Neuronal stem cell (in vitro differentiated cells): ENCODE measurements around the gene TXNDC16.

Source experiments
- DNase-seq: peaks from one replicate; pipeline ENCODE4 v3.0.0-alpha.2; 2013; ENCODE audit warnings: low spot score
- H2AFZ ChIP-seq: one replicate; pipeline ENCODE4 v1.6.1; 2013; ENCODE audit warnings: mild to moderate bottlenecking, low read length, inconsistent platforms
- H2AK5ac ChIP-seq: 2 replicates; pipeline ENCODE4 v1.6.1; 2013; ENCODE audit warnings: low read depth, mild to moderate bottlenecking, inconsistent platforms, low read length, moderate library complexity, mixed read lengths
- H2BK120ac ChIP-seq: 2 replicates; pipeline ENCODE4 v1.6.1; 2013; ENCODE audit warnings: low read depth, mild to moderate bottlenecking, inconsistent platforms, low read length, moderate library complexity, mixed read lengths
- H2BK12ac ChIP-seq: one replicate; pipeline ENCODE4 v1.6.1; 2013; ENCODE audit warnings: low read length, inconsistent platforms
- H2BK15ac ChIP-seq: 2 replicates; pipeline ENCODE4 v1.6.1; 2013; ENCODE audit warnings: mild to moderate bottlenecking, low read length, inconsistent platforms, mixed read lengths
- H2BK5ac ChIP-seq: one replicate; pipeline ENCODE4 v1.6.1; 2013; ENCODE audit warnings: inconsistent platforms, mild to moderate bottlenecking, low read length, moderate library complexity
- H3K14ac ChIP-seq: one replicate; pipeline ENCODE4 v1.6.1; 2013; ENCODE audit warnings: low read length, inconsistent platforms
- H3K18ac ChIP-seq: 2 replicates; pipeline ENCODE4 v1.6.1; 2013; ENCODE audit warnings: low read length, inconsistent platforms
- H3K23ac ChIP-seq: 2 replicates; pipeline ENCODE4 v1.6.1; 2013; ENCODE audit warnings: low read depth, mild to moderate bottlenecking, mixed read lengths, low read length, inconsistent platforms; ENCODE audit not compliant: poor library complexity
- H3K27ac ChIP-seq: replicated peaks from 3 replicates; pipeline ENCODE4 v1.5.1; 2013; ENCODE audit warnings: low read length, inconsistent platforms
- H3K27me3 ChIP-seq, 3 experiments: 2 replicates each; pipeline ENCODE4 v1.6.1; 2013; ENCODE audit warnings: low read length in 3 of 3, mild to moderate bottlenecking in 2 of 3, inconsistent platforms in 1 of 3, low read depth in 1 of 3, mixed read lengths in 1 of 3, moderate library complexity in 1 of 3; ENCODE audit not compliant: control insufficient read depth in 3 of 3, insufficient read depth in 3 of 3
- H3K36me3 ChIP-seq, 2 donors: replicated peaks in 1 of 2; 2 replicates each; pipeline ENCODE4 v1.6.1; 2013; ENCODE audit warnings: low read length in 2 of 2; ENCODE audit not compliant: control insufficient read depth in 2 of 2, insufficient read depth in 2 of 2
- H3K4ac ChIP-seq: 2 replicates; pipeline ENCODE4 v1.6.1; 2013; ENCODE audit warnings: inconsistent platforms, mild to moderate bottlenecking, low read length, moderate library complexity
- H3K4me1 ChIP-seq, 2 donors: 1 replicate in 1 of 2; 2 replicates in 1 of 2; pipeline ENCODE4 v1.6.1; 2013; ENCODE audit warnings: low read length in 2 of 2, low read depth in 1 of 2; ENCODE audit not compliant: control insufficient read depth in 2 of 2, insufficient read depth in 1 of 2
- H3K4me2 ChIP-seq: one replicate; pipeline ENCODE4 v1.6.1; 2013; ENCODE audit warnings: mild to moderate bottlenecking, low read length, inconsistent platforms; ENCODE audit not compliant: insufficient read depth, poor library complexity, severe bottlenecking
- H3K4me3 ChIP-seq, 2 donors: 2 replicates each; pipeline ENCODE4 v1.5.1; 2013; ENCODE audit warnings: low read length in 2 of 2, mild to moderate bottlenecking in 2 of 2, inconsistent platforms in 1 of 2, moderate library complexity in 1 of 2
- H3K79me1 ChIP-seq: one replicate; pipeline ENCODE4 v1.6.1; 2013; ENCODE audit warnings: low read depth, mild to moderate bottlenecking, inconsistent platforms, low read length, moderate library complexity
- H3K9ac ChIP-seq: one replicate; pipeline ENCODE4 v1.6.1; 2013; ENCODE audit warnings: mild to moderate bottlenecking, low read depth, low read length, inconsistent platforms; ENCODE audit not compliant: poor library complexity
- H3K9me3 ChIP-seq, 2 donors: replicated peaks in 1 of 2; 2 replicates each; pipeline versions ENCODE3 to v1.6.1; 2013; ENCODE audit warnings: low read length in 2 of 2, mild to moderate bottlenecking in 2 of 2, inconsistent platforms in 1 of 2, low read depth in 1 of 2, mixed read lengths in 1 of 2, moderate library complexity in 1 of 2; ENCODE audit not compliant: control insufficient read depth in 2 of 2, insufficient read depth in 1 of 2
- H4K8ac ChIP-seq: one replicate; pipeline ENCODE4 v1.6.1; 2013; ENCODE audit warnings: low read depth, mild to moderate bottlenecking, inconsistent platforms, low read length, moderate library complexity
- H4K91ac ChIP-seq: one replicate; pipeline ENCODE4 v1.6.1; 2013; ENCODE audit warnings: low read length, low read depth, mild to moderate bottlenecking, inconsistent platforms; ENCODE audit not compliant: poor library complexity
- WGBS, 2 donors: extraction: QIAGEN DNeasy Blood & Tissue Kit; methylation state at CpG; one replicate each; pipeline ENCODE4 v1.1.7; 2013; ENCODE audit warnings: missing lambda C conversion rate in 2 of 2, mixed read lengths in 1 of 2; ENCODE audit not compliant: insufficient read length in 2 of 2, insufficient replicate concordance in 1 of 2; ENCODE audit errors: extremely low coverage in 2 of 2; 5-methylcytosine and 5-hydroxymethylcytosine counted together

Gene TXNDC16

GRCh38 chr14:52443506-52443905, 108.8 kb downstream of the TXNDC16 start:
- no peak overlapping the region for H2BK5ac ChIP-seq

DNA sequence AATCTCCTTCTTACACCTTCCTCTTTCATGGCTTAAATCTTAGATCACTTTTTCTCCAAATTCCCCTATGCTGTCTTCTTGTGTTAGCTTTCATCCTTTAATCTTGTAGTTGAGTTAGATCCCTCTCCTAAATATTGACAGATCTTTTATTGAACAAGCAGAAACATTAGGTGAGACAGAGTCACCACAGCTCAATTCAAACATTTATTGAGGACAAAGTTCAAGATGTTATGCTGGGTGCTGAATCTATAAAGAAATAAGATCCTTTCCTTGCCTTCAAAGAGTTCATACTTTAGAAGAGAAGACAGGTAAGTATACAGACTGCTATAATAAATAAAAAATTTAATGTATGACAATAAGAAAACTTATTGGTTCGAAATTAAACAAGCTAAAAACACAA, 109.7 kb downstream of the TXNDC16 start:
- no peak overlapping the region for H3K27ac ChIP-seq
- no peaks in the 10 kb centered on the region for H3K4me1 ChIP-seq
- no peak overlapping the region for H2BK120ac ChIP-seq
- no peak overlapping the region for H2BK12ac ChIP-seq
- H4K91ac ChIP-seq, result no peak overlapping the region
- H4K8ac ChIP-seq, result no peak overlapping the region
- H3K4ac ChIP-seq, result no peak overlapping the region
- no peaks in the 10 kb centered on the region for H3K9me3 ChIP-seq
- no peak overlapping the region for H2AK5ac ChIP-seq
- H2BK15ac ChIP-seq, result no peak overlapping the region
- H3K18ac ChIP-seq, result no peak overlapping the region
- H3K36me3 ChIP-seq, result peaks cover 0 to 3% of the 10 kb centered on the region in 2 donors
- H3K14ac ChIP-seq, result no peak overlapping the region
- no peak overlapping the region for H3K4me3 ChIP-seq
- DNase-seq, result no peak
- no peaks in the 10 kb centered on the region for H3K79me1 ChIP-seq
- no CpG with 5 or more reads among the region's 1 CpG for WGBS, 2 donors
- no peak overlapping the region for H2AFZ ChIP-seq
- no peak overlapping the region for H3K23ac ChIP-seq
- no peak overlapping the region for H2BK5ac ChIP-seq
- no peaks in the 10 kb centered on the region for H3K27me3 ChIP-seq
- no peak overlapping the region for H3K4me2 ChIP-seq
- no peak overlapping the region for H3K9ac ChIP-seq

More at GRCh38 chr14:52443506-52443905, 108.8 kb downstream of the TXNDC16 start:
- Histone ChIP-seq H3K27ac (no peak overlapping the region), H3K36me3 (peaks cover 0 to 3% of the 10 kb centered on the region in 2 donors), H3K14ac (no peak overlapping the region), H2AFZ (no peak overlapping the region), H3K27me3 (no peaks in the 10 kb centered on the region), H2BK120ac (no peak overlapping the region), H4K91ac (no peak overlapping the region), H3K9me3 (no peaks in the 10 kb centered on the region), H3K4me3 (no peak overlapping the region), H4K8ac (no peak overlapping the region), H3K9ac (no peak overlapping the region), H3K4me1 (no peaks in the 10 kb centered on the region), H3K4ac (no peak overlapping the region), H2BK15ac (no peak overlapping the region), H3K4me2 (no peak overlapping the region), H2AK5ac (no peak overlapping the region), H3K79me1 (no peaks in the 10 kb centered on the region), H2BK12ac (no peak overlapping the region), H3K23ac (no peak overlapping the region), H3K18ac (no peak overlapping the region)
- DNase-seq, result no peak

- no peaks in the 10 kb centered on the region for H3K27me3 ChIP-seq
- no peak overlapping the region for H2AFZ ChIP-seq
- no peak overlapping the region for H2BK120ac ChIP-seq
- H4K8ac ChIP-seq, result no peak overlapping the region
- H3K36me3 ChIP-seq, result peaks cover 0 to 3% of the 10 kb centered on the region in 2 donors
- H3K4me2 ChIP-seq, result no peak overlapping the region
- H3K4ac ChIP-seq, result no peak overlapping the region
- no peak overlapping the region for H3K4me3 ChIP-seq
- H3K9ac ChIP-seq, result no peak overlapping the region
- no peak overlapping the region for H3K18ac ChIP-seq
- no peaks in the 10 kb centered on the region for H3K79me1 ChIP-seq
- WGBS, 2 donors, result no CpG with 5 or more reads among the region's 4 CpGs
- no peak overlapping the region for H2AK5ac ChIP-seq
- no peak overlapping the region for H2BK15ac ChIP-seq
- no peak overlapping the region for H3K23ac ChIP-seq
- H2BK12ac ChIP-seq, result no peak overlapping the region
- no peaks in the 10 kb centered on the region for H3K9me3 ChIP-seq
- DNase-seq, result no peak
- no peak overlapping the region for H3K27ac ChIP-seq
- no peak overlapping the region for H2BK5ac ChIP-seq
- H4K91ac ChIP-seq, result no peak overlapping the region
- no peaks in the 10 kb centered on the region for H3K4me1 ChIP-seq
- H3K14ac ChIP-seq, result no peak overlapping the region
Observed at GRCh38 chr14:52442166-52442565, 110.1 kb downstream of the TXNDC16 start.

DNA sequence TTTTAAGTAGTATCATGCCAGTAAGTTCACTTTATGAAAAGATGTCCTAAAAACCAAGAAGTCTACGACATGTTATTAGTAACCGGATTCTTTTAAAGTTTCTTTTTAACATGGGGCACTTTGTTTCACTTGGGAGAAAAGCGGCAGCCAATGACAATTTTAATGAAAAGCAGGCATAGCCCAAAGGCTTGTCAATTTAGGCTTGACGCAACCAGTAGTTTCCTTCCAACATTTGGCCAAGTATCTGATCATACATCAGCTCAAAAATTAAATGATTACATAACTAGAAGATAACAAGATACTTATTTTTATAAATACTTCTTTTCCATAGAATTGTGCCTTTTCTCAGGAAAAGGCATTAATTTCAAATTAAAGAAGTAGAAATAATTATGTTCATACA, 112.8 kb downstream of the TXNDC16 start:
- H3K4me2 ChIP-seq, result no peak overlapping the region
- no peak overlapping the region for H3K4me3 ChIP-seq
- no peak overlapping the region for H4K91ac ChIP-seq
- H2BK12ac ChIP-seq, result no peak overlapping the region
- no peak overlapping the region for H2AK5ac ChIP-seq
- no peak overlapping the region for H2BK15ac ChIP-seq
- no peak overlapping the region for H3K27ac ChIP-seq
- no peak overlapping the region for H2BK5ac ChIP-seq
- peaks cover 0 to 3% of the 10 kb centered on the region in 2 donors for H3K4me1 ChIP-seq
- H3K14ac ChIP-seq, result no peak overlapping the region
- H3K79me1 ChIP-seq, result no peaks in the 10 kb centered on the region
- peaks cover 0 to 3% of the 10 kb centered on the region in 2 donors for H3K36me3 ChIP-seq
- H2AFZ ChIP-seq, result no peak overlapping the region
- H3K4ac ChIP-seq, result no peak overlapping the region
- no peak overlapping the region for H3K23ac ChIP-seq
- no peaks in the 10 kb centered on the region for H3K27me3 ChIP-seq
- DNase-seq, result no peak
- WGBS, 2 donors, result no CpG with 5 or more reads among the region's 4 CpGs
- no peak overlapping the region for H2BK120ac ChIP-seq
- no peak overlapping the region for H3K18ac ChIP-seq
- H3K9me3 ChIP-seq, result no peaks in the 10 kb centered on the region
- H3K9ac ChIP-seq, result no peak overlapping the region
- no peak overlapping the region for H4K8ac ChIP-seq
